Measurements from ENCODE around the gene DZANK1.
"Not testable (repeated sequence)": the region's sequence is repeated elsewhere in the genome, so short reads cannot be mapped to it uniquely, and the experiment has no call there.

Gene DZANK1

GRCh38 chr20:18456600-18456999 is 10.2 kb downstream of the DZANK1 start:
- Histone ChIP-seq H3K27ac (no peak overlapping the region), H3K4me3 (no peak overlapping the region)

GRCh38 chr20:18443886-18444285 is 22.9 kb downstream of the DZANK1 start:
- H3K27ac ChIP-seq: no peak overlapping the region

GRCh38 chr20:18440403-18440802 is 26.4 kb downstream of the DZANK1 start:
- H3K4me3 ChIP-seq: no peak overlapping the region

More at GRCh38 chr20:18443886-18444285, 22.9 kb downstream of the DZANK1 start:
- H3K4me3 ChIP-seq: no peak overlapping the region

GRCh38 chr20:18436847-18437246 is 30.0 kb downstream of the DZANK1 start:
- H3K4me3 ChIP-seq: no peak overlapping the region
- no peak overlapping the region for H3K27ac ChIP-seq

More at GRCh38 chr20:18440403-18440802, 26.4 kb downstream of the DZANK1 start:
- H3K27ac ChIP-seq: no peak overlapping the region

- Histone ChIP-seq H3K27ac (no peak overlapping the region), H3K4me3 (no peak overlapping the region)
These were observed 35.6 kb downstream of the DZANK1 start for GRCh38 chr20:18431206-18431605.

GRCh38 chr20:18430172-18430826 is 36.5 kb downstream of the DZANK1 start:
- Histone ChIP-seq H3K27ac (no peak overlapping the region), H3K4me3 (no peak overlapping the region)

- Histone ChIP-seq H3K4me3 (no peak overlapping the region), H3K27ac (no peak overlapping the region)
These were observed 38.2 kb downstream of the DZANK1 start for GRCh38 chr20:18428490-18429173.

GRCh38 chr20:18427214-18427613 is 39.6 kb downstream of the DZANK1 start:
- no peak overlapping the region for H3K4me3 ChIP-seq
- no peak overlapping the region for H3K27ac ChIP-seq

- no peak overlapping the region for H3K27ac ChIP-seq
- no peak overlapping the region for H3K4me3 ChIP-seq
These were observed 45.2 kb downstream of the DZANK1 start for GRCh38 chr20:18421608-18422007.

- H3K4me3 ChIP-seq: no peak overlapping the region
- H3K27ac ChIP-seq: no peak overlapping the region
These were observed 50.3 kb downstream of the DZANK1 start for GRCh38 chr20:18416486-18416885.

GRCh38 chr20:18414140-18414539 is 52.7 kb downstream of the DZANK1 start:
- H3K27ac ChIP-seq: no peak overlapping the region
- no peak overlapping the region for H3K4me3 ChIP-seq

- H3K4me3 ChIP-seq: no peak overlapping the region
- peak overlapping the region in 3 of 21 experiments; percentile 8 to 33 (median 15) for H3K27ac ChIP-seq
These were observed 54.5 kb downstream of the DZANK1 start for GRCh38 chr20:18412221-18412901.

- no peak overlapping the region for H3K4me3 ChIP-seq
- no peak overlapping the region for H3K27ac ChIP-seq
These were observed 61.0 kb downstream of the DZANK1 start for GRCh38 chr20:18405826-18406225.

- Histone ChIP-seq H3K4me3 (no peak overlapping the region), H3K27ac (peak overlapping the region in 2 of 21 experiments; percentile 43 to 45)
These were observed 62.7 kb downstream of the DZANK1 start for GRCh38 chr20:18404172-18404571.

GRCh38 chr20:18403269-18403668 is 63.6 kb downstream of the DZANK1 start:
- H3K27ac ChIP-seq: peak overlapping the region in 4 of 21 experiments; percentile 0 to 43 (median 25)
- no peak overlapping the region for H3K4me3 ChIP-seq

- Histone ChIP-seq H3K4me3 (no peak overlapping the region), H3K27ac (no peak overlapping the region)
These were observed 65.5 kb downstream of the DZANK1 start for GRCh38 chr20:18401305-18401704.

GRCh38 chr20:18400460-18400859 is 66.4 kb downstream of the DZANK1 start:
- no peak overlapping the region for H3K4me3 ChIP-seq
- no peak overlapping the region for H3K27ac ChIP-seq

GRCh38 chr20:18398713-18399112 is 68.1 kb downstream of the DZANK1 start:
- H3K27ac ChIP-seq, H3K4me3 ChIP-seq: not testable (repeated sequence)

GRCh38 chr20:18397030-18397429 is 69.8 kb downstream of the DZANK1 start:
- Histone ChIP-seq H3K4me3 (no peak overlapping the region), H3K27ac (no peak overlapping the region)

- Histone ChIP-seq H3K4me3 (no peak overlapping the region), H3K27ac (no peak overlapping the region)
These were observed 71.3 kb downstream of the DZANK1 start for GRCh38 chr20:18395544-18395943.

GRCh38 chr20:18394363-18394762 is 72.5 kb downstream of the DZANK1 start:
- Histone ChIP-seq H3K4me3 (no peak overlapping the region), H3K27ac (no peak overlapping the region)
